CD4-positive, alpha-beta T cell treated with Interleukin-4 for 1 hour (primary cell): ENCODE data around the gene SUV39H1.
"Not testable (repeated sequence)": the region's sequence is repeated elsewhere in the genome, so short reads cannot be mapped to it uniquely, and the experiment has no call there.

Experiments used
- DNase-seq, 2 donors: peaks; one replicate each; pipeline ENCODE4 v3.0.0-alpha.2; 2020 to 2022

The SUV39H1 gene, protein sequence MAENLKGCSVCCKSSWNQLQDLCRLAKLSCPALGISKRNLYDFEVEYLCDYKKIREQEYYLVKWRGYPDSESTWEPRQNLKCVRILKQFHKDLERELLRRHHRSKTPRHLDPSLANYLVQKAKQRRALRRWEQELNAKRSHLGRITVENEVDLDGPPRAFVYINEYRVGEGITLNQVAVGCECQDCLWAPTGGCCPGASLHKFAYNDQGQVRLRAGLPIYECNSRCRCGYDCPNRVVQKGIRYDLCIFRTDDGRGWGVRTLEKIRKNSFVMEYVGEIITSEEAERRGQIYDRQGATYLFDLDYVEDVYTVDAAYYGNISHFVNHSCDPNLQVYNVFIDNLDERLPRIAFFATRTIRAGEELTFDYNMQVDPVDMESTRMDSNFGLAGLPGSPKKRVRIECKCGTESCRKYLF

DNA sequence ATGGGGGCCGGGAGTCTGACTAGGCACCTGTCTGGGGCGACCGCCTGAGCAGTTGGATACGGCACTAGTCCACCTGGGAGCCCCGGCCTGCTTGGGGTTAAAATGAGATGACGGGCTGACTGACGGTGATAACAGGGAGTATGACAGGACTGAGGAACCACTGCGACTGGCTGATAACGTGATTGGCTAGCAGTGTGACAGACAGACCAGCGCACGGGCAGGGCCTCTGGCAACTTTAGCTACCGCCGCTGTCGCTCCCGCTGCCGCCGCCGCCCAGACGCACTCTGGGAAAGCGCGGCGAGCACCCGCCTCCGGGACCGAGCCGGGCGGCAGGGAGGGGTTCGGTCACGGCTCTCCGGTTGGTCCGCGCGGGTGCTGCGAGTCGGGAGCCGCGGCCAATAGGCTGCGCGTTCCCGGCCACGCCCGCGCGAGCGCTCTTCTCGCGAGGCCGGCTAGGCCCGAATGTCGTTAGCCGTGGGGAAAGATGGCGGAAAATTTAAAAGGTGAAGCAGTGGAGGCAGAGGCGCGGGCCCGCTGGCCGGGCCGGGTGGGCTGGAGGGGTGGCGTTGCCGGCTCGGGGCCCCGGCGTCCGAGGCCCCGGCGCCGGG lies at the start of gene SUV39H1:
Gene SUV39H1 (plus strand): TSS at position 434 of the 608 bp plus-strand sequence. CDS start 51 bp downstream, at position 485.
- peak; percentile 89 to 91 for DNase-seq

DNA sequence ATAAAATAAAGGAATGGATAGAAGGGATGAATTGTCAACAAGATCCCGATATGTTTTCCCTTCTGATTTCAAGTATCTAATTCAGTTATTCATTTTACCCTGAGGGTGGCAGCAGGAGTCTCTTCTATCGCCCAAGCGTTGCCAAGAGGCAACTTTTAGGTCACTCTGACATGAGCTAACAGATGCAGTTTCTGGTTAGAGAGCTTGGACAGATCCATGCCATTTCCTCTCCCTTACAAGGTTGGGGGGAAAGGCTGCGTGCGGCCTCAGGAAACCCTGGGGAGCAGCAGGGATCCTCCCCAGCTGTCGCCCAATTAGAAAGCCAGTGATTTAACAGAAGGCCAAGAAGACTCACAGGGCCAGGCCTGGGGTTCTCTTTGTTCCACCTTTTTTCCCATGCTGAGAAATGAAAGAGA lies 48.2 kb upstream of the SUV39H1 start:
- peak; percentile 54 to 63 for DNase-seq

DNA sequence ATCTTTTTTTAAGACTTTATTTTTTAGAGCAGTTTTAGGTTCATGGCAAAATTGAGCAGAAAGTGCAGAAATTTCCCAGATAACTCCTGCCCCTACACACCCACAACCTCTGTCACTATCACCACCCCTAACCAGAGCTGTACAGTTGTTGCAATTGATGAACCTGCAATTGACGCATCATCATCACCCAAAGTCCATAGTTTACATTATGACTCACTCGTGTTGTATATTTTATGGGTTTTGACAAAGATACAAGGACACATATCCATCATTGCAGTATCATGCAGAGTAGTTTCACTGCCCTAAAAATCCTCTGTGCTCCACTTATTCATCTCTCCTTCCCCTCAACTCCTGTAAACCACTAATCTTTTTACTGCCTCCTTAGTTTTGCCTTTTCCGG lies 47.4 kb upstream of the SUV39H1 start:
- DNase-seq, result no peak

DNA sequence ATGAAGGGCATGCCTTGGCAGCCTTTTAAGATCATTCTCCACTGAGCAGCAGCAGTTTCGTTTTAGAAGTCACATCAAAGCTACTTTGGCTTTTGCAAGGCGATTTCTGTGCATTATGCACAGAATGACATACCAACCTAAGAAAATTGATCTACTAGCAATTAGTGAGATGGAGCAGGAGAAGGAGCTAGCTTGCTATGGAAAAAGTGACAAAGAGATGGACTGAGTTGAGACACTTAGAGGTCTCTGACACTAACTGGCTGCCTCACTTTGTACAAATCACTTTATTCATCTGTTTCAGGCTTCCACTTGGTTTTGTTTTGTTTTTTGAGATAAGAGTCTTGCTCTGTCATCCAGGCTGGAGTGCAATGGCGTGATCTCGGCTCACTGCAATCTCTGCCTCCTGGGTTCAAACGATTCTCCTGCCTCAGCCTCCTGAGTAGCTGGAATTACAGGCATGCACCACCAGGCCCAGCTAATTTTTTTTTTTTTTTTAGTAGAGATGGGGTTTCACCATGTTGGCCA lies 44.4 kb upstream of the SUV39H1 start:
- not testable (repeated sequence) for DNase-seq

DNA sequence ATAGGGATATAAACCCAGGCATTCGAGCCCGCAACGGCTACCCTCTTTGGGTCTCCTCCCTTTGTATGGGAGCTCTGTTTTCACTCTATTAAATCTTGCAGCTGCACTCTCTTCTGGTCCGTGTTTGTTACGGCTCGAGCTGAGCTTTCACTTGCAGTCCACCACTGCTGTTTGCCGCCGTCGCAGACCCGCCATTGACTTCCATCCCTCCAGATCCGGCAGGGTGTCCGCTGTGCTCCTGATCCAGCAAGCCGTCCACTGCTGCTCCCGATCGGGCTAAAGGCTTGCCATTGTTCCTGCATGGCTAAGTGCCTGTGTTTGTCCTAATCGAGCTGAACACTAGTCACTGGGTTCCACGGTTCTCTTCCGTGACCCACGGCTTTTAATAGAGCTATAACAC lies 41.8 kb upstream of the SUV39H1 start:
- not testable (repeated sequence) for DNase-seq

DNA sequence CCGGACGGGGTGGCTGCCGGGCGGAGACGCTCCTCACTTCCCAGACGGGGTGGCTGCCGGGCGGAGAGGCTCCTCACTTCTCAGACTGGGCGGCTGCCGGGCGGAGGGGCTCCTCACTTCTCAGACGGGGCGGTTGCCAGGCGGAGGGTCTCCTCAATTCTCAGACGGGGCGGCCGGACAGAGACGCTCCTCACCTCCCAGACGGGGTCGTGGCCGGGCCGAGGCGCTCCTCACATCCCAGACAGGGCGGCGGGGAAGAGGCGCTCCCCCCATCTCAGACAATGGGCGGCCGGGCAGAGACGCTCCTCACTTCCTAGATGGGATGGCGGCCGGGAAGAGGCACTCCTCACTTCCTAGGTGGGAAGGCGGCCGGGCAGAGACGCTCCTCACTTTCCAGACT lies 36.8 kb upstream of the SUV39H1 start:
- DNase-seq, result not testable (repeated sequence)

DNA sequence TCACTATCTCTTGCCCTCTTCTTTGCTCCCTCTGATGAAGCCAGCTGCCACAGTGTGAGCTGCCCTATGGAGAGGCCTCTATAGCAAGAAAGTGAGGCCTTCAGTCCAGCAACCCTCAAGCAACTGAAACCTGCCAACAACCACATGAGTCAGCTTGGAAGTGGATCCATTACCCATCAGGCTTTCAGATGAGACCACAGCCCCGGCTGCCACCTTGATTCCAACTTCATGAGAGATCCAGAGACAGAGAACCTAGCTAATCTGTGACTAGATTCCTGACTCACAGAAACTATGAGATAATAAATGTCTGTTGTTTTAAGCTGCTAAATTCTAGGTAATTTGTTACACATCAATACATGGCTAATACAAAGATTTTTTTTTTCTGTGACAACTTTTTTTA lies 33.3 kb upstream of the SUV39H1 start:
- DNase-seq, result no peak

DNA sequence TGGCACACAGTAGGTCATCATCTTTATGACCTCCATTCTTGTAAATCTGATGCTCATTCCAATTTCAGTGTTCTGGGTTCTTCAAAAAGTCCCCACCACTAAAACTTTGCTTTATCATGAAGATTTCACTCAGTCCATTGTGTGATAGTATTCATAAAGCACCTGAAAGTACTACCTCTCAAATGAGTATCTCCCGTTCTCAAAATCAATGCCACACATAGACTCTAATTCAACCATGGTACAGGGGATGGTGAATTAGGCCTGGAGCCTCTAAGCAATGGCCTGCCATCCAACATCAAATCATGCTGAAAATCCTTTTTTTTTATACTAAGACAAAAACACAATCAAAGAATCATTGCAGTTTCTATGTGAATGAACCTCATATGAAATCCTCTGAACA lies 32.4 kb upstream of the SUV39H1 start:
- no peak for DNase-seq

DNA sequence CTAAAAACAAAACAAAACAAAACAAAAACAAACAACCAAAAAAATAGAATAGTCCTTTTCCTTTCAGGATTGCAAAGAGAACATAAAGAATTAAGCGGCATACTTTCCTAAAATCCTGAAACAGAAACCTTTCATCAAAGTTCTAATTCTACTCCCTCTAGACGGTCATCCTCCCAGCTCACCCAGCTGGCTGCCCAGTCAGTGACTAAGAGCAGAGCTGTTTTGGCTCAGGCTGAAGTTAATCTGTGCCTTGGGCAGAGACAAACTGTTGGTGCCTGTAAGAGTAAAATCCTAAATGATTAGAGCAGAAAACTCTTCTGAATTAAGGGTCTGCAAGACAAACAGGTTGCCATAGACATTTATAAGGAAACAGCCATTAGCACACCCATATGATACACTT lies 30.5 kb upstream of the SUV39H1 start:
- no peak for DNase-seq

DNA sequence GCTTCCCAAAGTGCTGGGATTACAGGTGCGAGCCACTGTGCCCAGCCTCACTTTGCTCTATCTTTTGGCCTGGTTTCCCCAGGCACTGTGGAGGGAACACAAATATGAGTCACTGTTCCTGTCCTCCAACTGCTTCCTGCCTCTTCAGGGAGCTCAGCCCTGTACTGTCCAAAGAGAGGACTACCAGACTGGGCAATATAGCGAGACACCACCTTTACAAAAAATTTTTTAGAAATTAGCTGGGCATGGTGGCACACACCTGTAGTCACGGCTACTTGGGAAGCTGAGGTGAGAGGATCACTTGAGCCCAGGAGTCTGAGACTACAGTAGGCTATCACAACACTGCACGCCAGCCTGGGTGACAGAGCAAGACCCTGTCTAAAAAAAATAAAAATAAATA lies 29.9 kb upstream of the SUV39H1 start:
- no peak for DNase-seq

DNA sequence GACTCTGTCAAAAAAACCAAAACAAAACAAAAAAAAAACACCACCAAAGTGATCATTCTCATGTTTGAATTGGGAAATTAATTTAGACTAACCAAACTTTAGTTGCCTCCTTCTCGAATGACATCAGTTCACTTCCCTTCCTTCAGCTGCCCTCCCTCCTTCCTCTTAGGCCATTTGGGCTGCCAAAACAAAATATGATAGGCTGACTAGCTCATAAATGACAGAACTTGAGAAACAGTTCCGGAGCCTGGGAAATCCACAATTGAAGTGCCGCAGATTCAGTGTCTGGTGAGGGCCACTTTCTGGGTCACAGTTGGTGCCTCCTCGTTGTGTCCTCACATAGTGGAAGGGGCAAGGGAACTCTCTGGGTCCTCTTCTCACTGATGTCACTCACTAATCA lies 29.0 kb upstream of the SUV39H1 start:
- peak in 1 of 2 donors; percentile 42 for DNase-seq

DNA sequence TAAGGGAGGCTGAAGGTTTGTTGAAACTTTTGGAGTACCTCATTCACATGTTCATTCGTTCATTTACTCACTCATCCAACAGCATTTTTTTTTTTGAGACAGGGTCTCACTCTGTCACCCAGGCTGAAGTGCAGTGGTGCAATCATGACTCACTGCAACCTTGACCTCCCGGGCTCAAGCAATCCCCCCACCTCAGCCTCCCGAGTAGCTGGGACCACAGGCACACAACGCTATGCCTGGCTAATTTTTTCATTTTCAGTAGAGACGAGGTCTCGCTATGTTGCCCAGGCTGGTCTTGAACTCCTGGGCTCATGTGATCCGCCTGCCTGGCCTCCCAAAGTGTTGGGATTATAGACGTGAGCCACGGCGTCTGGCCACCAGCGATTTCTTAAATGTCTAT lies 28.3 kb upstream of the SUV39H1 start:
- not testable (repeated sequence) for DNase-seq

DNA sequence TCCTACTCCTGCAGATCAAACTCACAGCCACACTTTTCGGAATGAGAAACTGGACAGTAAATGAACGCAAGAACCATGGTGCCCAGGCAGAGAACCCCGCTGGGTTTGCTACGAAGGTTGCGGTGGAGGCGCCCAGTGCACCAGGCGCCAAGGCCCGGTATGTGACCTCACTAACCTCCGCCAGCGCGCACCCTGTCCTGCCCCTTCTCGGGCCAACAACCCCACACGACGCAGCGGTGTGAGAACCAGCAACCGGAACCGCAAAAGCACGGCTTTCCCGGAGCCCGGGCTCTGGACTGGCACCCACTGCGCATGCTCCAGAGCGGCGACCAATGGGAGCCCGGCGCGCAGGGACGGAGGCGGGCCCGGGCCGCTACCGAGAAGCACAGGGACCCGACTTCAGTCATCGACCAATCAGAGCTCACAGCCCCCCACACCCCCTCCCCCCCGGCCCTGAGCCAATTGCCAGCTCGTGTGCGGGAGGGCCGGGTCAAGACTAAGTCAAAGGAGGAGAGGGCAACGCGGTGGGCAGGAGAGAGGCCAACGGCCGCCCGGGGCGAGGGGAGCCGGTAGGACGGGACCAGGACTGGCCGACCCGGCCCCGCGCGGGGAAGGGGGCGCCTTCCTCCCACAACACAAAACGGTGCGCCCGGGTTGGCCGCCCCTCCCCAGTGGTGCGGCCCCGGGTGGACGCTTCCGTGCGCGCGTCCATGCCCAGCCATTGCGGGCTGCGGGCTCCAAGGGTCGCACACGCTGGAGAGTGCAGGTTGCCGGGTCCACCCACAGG lies 20.2 kb upstream of the SUV39H1 start:
- peak; percentile 93 for DNase-seq

DNA sequence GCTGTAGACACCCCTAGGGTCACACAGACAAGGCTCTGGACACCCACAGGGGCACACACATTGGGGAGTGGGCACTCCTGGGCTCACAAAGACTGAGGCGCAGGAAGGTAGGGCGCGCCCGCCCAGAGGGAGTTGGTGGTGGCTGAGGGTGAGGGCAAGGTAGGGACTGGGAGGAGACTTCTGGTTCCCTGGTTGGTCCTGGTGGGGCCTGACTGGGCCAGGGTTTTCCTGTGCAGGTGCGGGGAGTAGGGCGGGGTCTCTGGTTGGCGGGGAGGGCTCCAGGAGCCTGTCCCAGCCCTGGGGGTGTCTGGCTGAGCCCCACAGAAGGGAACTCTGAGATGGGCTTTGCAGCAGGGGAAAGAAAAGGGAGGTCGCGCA lies 19.7 kb upstream of the SUV39H1 start:
- DNase-seq, result peak in 1 of 2 donors; percentile 38

DNA sequence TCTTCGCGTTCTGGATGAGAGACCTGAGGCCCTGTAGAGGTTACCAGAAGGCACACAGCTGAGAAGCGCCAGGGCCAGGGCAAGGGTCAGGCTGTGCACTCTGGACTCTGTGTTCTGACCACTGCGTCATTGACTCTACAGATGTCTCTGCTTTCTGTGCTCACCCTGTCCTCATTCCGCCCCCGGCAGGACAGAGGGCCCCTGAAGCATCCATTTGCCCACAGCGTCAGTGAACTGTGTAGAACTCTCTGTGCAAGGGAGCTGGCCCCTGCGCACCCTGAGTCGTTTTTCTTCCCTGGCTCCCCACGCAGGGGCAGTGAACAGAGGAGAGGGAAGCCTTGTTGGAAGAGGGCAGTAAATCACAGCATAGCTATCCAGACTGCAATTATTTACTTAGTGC lies 19.0 kb upstream of the SUV39H1 start:
- no peak for DNase-seq

DNA sequence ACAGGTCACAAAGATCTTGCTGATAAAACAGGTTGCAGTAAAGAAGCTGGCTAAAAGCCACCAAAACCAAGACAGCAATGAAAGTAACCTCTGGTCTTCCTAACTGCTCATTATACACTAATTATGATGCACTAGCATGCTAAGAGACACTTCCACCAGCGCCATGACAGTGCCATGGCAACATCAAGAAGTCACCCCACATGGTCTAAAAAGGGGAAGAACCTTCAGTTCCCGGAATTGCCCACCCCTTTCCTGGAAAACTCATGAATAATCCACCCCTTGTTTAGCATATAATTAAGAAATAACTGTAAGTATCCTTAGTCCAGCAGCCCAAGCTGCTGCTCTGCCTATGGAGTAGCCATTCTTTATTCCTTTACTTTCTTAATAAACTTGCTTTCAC lies 16.1 kb upstream of the SUV39H1 start:
- DNase-seq, result peak; percentile 30 to 71

DNA sequence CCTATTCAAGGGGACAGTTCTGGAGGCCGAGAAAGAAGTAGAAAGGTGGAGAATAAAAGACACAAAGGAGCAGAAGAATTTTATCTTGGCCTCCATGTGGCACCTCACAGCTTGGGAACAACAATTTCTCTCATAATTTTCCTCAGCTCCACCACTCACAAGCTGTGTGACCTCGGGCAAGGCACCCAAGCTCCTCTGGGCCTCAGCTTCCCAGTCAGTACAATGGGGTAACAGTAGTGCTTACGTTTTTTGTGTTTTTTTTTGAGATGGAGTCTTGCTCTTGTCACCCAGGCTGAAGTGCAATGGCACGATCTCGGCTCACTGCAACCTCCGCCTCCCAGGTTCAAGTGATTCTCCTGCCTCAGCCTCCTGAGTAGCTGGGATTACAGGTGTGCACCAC lies 15.6 kb upstream of the SUV39H1 start:
- not testable (repeated sequence) for DNase-seq

DNA sequence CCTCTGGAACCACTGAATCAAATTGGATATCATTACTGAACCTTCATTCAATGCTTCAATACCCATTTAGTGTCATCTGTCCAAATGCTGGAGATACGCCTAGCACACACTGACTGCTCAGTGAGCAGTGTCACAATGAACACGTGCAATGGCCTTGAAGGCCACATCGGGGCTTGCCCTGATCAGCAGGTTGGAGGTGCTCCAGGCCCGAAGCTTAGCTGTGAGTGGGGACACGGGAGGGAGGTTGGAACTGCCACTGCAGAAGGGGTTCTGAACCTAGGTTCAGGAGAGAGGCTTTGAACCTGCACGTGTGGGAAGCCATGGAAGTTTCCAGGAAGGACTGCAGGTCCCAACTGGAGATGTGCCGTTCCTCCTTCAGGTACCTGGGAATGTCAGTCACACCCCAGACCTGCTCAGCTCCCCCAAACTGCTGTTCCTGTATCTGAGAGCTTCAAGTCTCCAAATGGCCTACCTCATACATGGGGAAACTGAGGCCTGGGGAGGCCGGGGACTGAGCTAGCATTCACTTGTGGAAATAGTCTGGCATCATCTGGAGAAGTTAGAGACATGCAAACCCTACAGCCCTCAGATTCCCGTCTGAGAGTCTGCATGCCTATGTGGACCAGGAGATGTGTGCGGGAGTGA lies 14.9 kb upstream of the SUV39H1 start:
- no peak for DNase-seq

DNA sequence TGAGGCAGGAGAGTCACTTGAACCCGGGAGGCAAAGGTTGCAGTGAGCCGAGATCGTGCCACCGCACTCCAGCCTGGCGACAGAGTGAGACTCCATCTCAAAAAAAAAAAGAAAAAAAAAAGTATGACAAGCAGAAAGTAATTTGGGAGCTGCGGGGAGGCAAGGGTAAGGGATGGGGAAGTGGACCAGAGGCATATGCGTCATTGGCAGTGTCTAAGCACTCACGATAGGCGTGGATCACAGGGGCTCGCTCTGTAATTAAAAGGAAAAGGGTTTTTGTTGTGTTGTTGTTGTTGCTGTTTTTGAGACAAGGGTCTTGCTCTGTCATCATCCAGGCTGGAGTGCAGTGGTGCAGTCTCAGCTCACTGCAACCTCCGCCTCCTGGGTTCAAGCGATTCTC lies 13.7 kb upstream of the SUV39H1 start:
- DNase-seq, result peak; percentile 14 to 66

DNA sequence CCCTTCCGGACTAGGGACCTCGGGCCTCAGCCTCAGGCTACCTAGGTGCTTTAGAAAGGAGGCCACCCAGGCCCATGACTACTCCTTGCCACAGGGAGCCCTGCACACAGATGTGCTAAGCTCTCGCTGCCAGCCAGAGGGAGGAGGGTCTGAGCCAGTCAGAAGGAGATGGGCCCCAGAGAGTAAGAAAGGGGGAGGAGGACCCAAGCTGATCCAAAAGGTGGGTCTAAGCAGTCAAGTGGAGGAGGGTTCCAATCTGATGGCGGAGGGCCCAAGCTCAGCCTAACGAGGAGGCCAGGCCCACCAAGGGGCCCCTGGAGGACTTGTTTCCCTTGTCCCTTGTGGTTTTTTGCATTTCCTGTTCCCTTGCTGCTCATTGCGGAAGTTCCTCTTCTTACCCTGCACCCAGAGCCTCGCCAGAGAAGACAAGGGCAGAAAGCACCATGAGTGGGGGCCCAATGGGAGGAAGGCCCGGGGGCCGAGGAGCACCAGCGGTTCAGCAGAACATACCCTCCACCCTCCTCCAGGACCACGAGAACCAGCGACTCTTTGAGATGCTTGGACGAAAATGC lies 13.0 kb upstream of the SUV39H1 start, which contains the start of gene WAS:
Gene WAS (plus strand): TSS at position 389 of the 572 bp plus-strand sequence. CDS start 55 bp downstream, at position 444.
- peak; percentile 69 to 71 for DNase-seq

DNA sequence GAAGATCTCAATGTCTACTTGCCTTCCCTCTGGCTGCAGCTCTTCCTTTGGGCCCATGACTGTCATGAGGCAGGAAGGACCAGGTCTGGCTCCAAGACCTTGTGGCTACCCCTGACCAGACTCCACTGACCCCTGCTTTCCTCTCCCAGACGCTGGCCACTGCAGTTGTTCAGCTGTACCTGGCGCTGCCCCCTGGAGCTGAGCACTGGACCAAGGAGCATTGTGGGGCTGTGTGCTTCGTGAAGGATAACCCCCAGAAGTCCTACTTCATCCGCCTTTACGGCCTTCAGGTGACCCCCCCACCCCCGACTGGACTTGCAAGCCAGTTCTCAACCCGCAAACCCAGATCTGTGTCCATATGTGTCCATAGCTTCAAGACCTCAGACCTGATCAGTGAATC lies 12.4 kb upstream of the SUV39H1 start:
- DNase-seq, result no peak

DNA sequence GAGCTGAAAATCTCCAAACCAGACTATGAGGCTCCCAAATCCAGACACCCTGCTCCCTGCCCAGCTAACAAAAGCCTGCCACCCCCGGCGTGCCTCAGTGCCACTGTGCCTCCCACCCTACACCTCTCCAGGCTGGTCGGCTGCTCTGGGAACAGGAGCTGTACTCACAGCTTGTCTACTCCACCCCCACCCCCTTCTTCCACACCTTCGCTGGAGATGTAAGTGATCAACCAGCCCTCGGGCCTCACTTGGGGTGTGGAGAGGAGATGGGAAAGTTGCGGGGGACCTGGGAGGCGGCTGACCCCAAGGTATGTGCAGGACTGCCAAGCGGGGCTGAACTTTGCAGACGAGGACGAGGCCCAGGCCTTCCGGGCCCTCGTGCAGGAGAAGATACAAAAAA lies 11.1 kb upstream of the SUV39H1 start:
- no peak for DNase-seq
